DLD1 (cell line): ENCODE data around the gene AATF.

Source experiments
- in situ Hi-C: cut with HindIII; loops from 2 replicates; pipeline ENCODE4 v1.10.0; 2017; ENCODE audit warnings: low sequenced_read_pairs

The AATF gene

GRCh38 chr17:36940313-36941264 lies 8.2 kb upstream of the AATF start:
- in situ Hi-C loops = loop anchor here (10.0 kb wide), 1 partner anchor 56 kb away; no protein-coding TSS in a partner anchor

- in situ Hi-C loops = loop anchor here (10.0 kb wide), 1 partner anchor 57 kb away; no protein-coding TSS in a partner anchor
These were observed 7.3 kb upstream of the AATF start for GRCh38 chr17:36941265-36942010.

- in situ Hi-C loops = loop anchor here (10.0 kb wide), 1 partner anchor 57 kb away; no protein-coding TSS in a partner anchor
These were observed 6.6 kb upstream of the AATF start for GRCh38 chr17:36942019-36942599.

- in situ Hi-C loops = loop anchor here (10.0 kb wide), 1 partner anchor 58 kb away; no protein-coding TSS in a partner anchor
These were observed 6.1 kb upstream of the AATF start for GRCh38 chr17:36942631-36943125.

GRCh38 chr17:36943250-36944191 lies 5.2 kb upstream of the AATF start:
- in situ Hi-C loops = loop anchor here (10.0 kb wide), 1 partner anchor 59 kb away; no protein-coding TSS in a partner anchor

- in situ Hi-C loops = loop anchor here (10.0 kb wide), 1 partner anchor 60 kb away; no protein-coding TSS in a partner anchor
These were observed 4.2 kb upstream of the AATF start for GRCh38 chr17:36944553-36944952.

GRCh38 chr17:36945140-36945539 lies 3.6 kb upstream of the AATF start:
- in situ Hi-C loops = loop anchor here (10.0 kb wide), 1 partner anchor 60 kb away; no protein-coding TSS in a partner anchor

- in situ Hi-C loops = loop anchor here (10.0 kb wide), 1 partner anchor 61 kb away; no protein-coding TSS in a partner anchor
These were observed 2.6 kb upstream of the AATF start for GRCh38 chr17:36945959-36946725.

GRCh38 chr17:36946726-36947091 lies 2.0 kb upstream of the AATF start:
- in situ Hi-C loops = loop anchor here (10.0 kb wide), 1 partner anchor 62 kb away; no protein-coding TSS in a partner anchor

GRCh38 chr17:36947922-36948716 lies 635 bp upstream of the AATF start:
- in situ Hi-C loops = loop anchor here (10.0 kb wide), 1 partner anchor 63 kb away; no protein-coding TSS in a partner anchor

GRCh38 chr17:36949461-36949927 lies 740 bp downstream of the AATF start:
- in situ Hi-C loops = loop anchor here (10.0 kb wide), 1 partner anchor 65 kb away; no protein-coding TSS in a partner anchor

- in situ Hi-C loops = no loop called here
These were observed 1.3 kb downstream of the AATF start for GRCh38 chr17:36950027-36950426.

- in situ Hi-C loops = no loop called here
These were observed 2.5 kb downstream of the AATF start for GRCh38 chr17:36951084-36951789.

- in situ Hi-C loops = no loop called here
These were observed 22.8 kb downstream of the AATF start for GRCh38 chr17:36971508-36971907.

- in situ Hi-C loops = no loop called here
These were observed 23.5 kb downstream of the AATF start for GRCh38 chr17:36972186-36972700.

- in situ Hi-C loops = no loop called here
These were observed 24.2 kb downstream of the AATF start for GRCh38 chr17:36972905-36973304.
